ENCODE data around the gene TXNL4A. TPM values are rescaled to one million over a fixed set of nuclear protein-coding genes. Genes with fewer than 3 reads are reported as not detected.
"Not testable (repeated sequence)": the region's sequence is repeated elsewhere in the genome, so short reads cannot be mapped to it uniquely, and the experiment has no call there.

TXNL4A gene
- total RNA-seq, 6 experiments from 2014 or later = 18.5 to 53.9 (median 37.8) TPM

- no peak for DNase-seq
- TF ChIP-seq POLR2A (IDR thresholded peaks at IDR 0.05) (no peak), CTCF (IDR thresholded peaks at IDR 0.05) (no peak)
- Histone ChIP-seq H3K27ac (peak overlapping the region in 2 of 3 donors; percentile 37 to 42), H3K9me3 (no peaks in the 10 kb centered on the region), H3K4me3 (peak overlapping the region; percentile 66 to 77 (median 72)), H3K36me3 (peaks cover 0 to 7% (median 0%) of the 10 kb centered on the region in 4 donors), H3K27me3 (no peaks in the 10 kb centered on the region), H3K4me1 (peaks cover 0 to 8% (median 3%) of the 10 kb centered on the region in 4 donors)
- intact Hi-C loops (cut with DNase I) = loop anchor here in 1 of 2 donors (10.0 kb wide), 2 partner anchors 50 to 120 kb away; partner anchors contain the start of gene TXNL4A
- WGBS (ENCODE audit: insufficient coverage, low coverage, low lambda C conversion rate, missing lambda C conversion rate) = 14% methylated on average over 8 of the region's 8 CpGs
- no peak for ATAC-seq
These were observed 46.6 kb upstream of the TXNL4A start for GRCh38 chr18:80034852-80035406.

- no peaks in the 10 kb centered on the region for H3K9me3 ChIP-seq
- H3K4me1 ChIP-seq = peaks cover 0 to 8% (median 3%) of the 10 kb centered on the region in 4 donors
- TF ChIP-seq POLR2A (IDR thresholded peaks at IDR 0.05) = peak; percentile 73
- peak; percentile 51 to 55 (median 53) for TF ChIP-seq CTCF (IDR thresholded peaks at IDR 0.05)
- H3K27me3 ChIP-seq = no peaks in the 10 kb centered on the region
- under 1% methylated on average over 56 of the region's 99 CpGs for WGBS (ENCODE audit: insufficient coverage, low coverage, low lambda C conversion rate, missing lambda C conversion rate)
- DNase-seq = peak; percentile 100
- intact Hi-C loops (cut with DNase I) = loop anchor here in 1 of 2 donors (10.0 kb wide), 2 partner anchors 49 to 119 kb away; partner anchors contain the start of gene TXNL4A
- H3K27ac ChIP-seq = peak within 1 kb of the TSS; percentile 49 to 78 (median 55)
- H3K36me3 ChIP-seq = no peaks in the 10 kb centered on the region
- ATAC-seq = peak; percentile 89 to 95 (median 91)
- H3K4me3 ChIP-seq = peak within 1 kb of the TSS; percentile 70 to 77 (median 77)
These were observed 45.9 kb upstream of the TXNL4A start, which contains the start of gene RBFA for GRCh38 chr18:80034068-80034851. Gene RBFA, plus strand, starts transcription at chr18:80034434. Its CDS starts 62 bp downstream, at chr18:80034496.

- Histone ChIP-seq H3K4me1 (peaks cover 0 to 8% (median 3%) of the 10 kb centered on the region in 4 donors), H3K27ac (peak overlapping the region; percentile 49 to 78 (median 55)), H3K4me3 (peak overlapping the region; percentile 65 to 77 (median 70)), H3K27me3 (no peaks in the 10 kb centered on the region), H3K9me3 (no peaks in the 10 kb centered on the region), H3K36me3 (no peaks in the 10 kb centered on the region)
- ATAC-seq (no peak), DNase-seq (no peak)
- WGBS (ENCODE audit: insufficient coverage, low coverage, low lambda C conversion rate, missing lambda C conversion rate) = 15% methylated on average over 42 of the region's 90 CpGs
- intact Hi-C loops (cut with DNase I) = loop anchor here in 1 of 2 donors (10.0 kb wide), 2 partner anchors 49 to 119 kb away; partner anchors contain the start of gene TXNL4A
- TF ChIP-seq POLR2A (IDR thresholded peaks at IDR 0.05) = peak; percentile 19
- no peak for TF ChIP-seq CTCF (IDR thresholded peaks at IDR 0.05)
These were observed 45.1 kb upstream of the TXNL4A start for GRCh38 chr18:80033181-80034067.

- WGBS (ENCODE audit: insufficient coverage, low coverage, low lambda C conversion rate, missing lambda C conversion rate) = 100% methylated on average over 1 of the region's 1 CpG
- TF ChIP-seq POLR2A (IDR thresholded peaks at IDR 0.05) (no peak), CTCF (IDR thresholded peaks at IDR 0.05) (no peak)
- Histone ChIP-seq H3K27ac (no peak overlapping the region), H3K36me3 (no peaks in the 10 kb centered on the region), H3K9me3 (peaks cover 0 to 16% (median 0%) of the 10 kb centered on the region in 4 donors), H3K4me1 (no peaks in the 10 kb centered on the region), H3K4me3 (no peak overlapping the region), H3K27me3 (no peaks in the 10 kb centered on the region)
- DNase-seq = no peak
- intact Hi-C loops (cut with DNase I) = loop anchor here in 1 of 2 donors (10.0 kb wide), 2 partner anchors 45 to 115 kb away; partner anchors contain the start of gene TXNL4A
- no peak for ATAC-seq
These were observed 41.3 kb upstream of the TXNL4A start for GRCh38 chr18:80029690-80030089.

- H3K27ac ChIP-seq; H3K4me3 ChIP-seq; H3K4me1 ChIP-seq; DNase-seq; ATAC-seq; H3K27me3 ChIP-seq; H3K36me3 ChIP-seq; intact Hi-C loops (cut with DNase I): not testable (repeated sequence)
- peaks cover 0 to 35% (median 10%) of the 10 kb centered on the region in 4 donors for H3K9me3 ChIP-seq
These were observed 39.4 kb upstream of the TXNL4A start for GRCh38 chr18:80027719-80028118.

Data from right lobe of liver (tissue), 6 donors.